UCSD-AML1 (cell line): ENCODE results near the gene EFHD1.
"Not testable (repeated sequence)": the region's sequence is repeated elsewhere in the genome, so short reads cannot be mapped to it uniquely, and the experiment has no call there.

Experiments
- DNase-seq: peaks from one replicate; lab custom pipeline; 2025; ENCODE audit not compliant: unreplicated experiment; lab: John Stamatoyannopoulos, UW

The EFHD1 gene

GRCh38 chr2:232647261-232647660 lies 13.9 kb downstream of the EFHD1 start:
- DNase-seq, result no peak

DNA sequence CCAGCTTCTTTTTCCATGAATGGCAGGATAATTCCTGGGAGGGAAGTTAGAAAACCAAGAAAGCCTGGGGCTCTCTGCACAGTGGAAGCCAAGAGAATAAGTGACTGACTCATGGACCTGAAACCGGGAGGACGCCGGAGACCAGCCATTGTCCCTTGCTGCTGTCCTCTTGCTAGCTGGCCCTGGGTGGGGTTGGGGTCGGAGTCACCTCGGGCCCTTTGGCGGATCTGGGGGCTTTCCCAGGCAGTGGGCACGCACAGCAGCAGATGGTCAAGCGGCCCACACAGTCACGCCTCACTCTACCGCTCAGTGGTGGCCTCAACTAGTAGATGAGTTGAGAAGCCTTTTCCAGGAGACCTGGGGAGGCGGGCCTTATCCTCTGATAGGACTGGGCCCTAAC lies 15.6 kb downstream of the EFHD1 start:
- DNase-seq, result no peak

- no peak for DNase-seq
Measured at GRCh38 chr2:232652505-232652851, 19.1 kb downstream of the EFHD1 start.

- no peak for DNase-seq
Measured at GRCh38 chr2:232653441-232653840, 20.0 kb downstream of the EFHD1 start.

- no peak for DNase-seq
Measured at GRCh38 chr2:232655392-232655791, 22.0 kb downstream of the EFHD1 start.

- DNase-seq, result no peak
Measured at GRCh38 chr2:232658217-232658785, 24.9 kb downstream of the EFHD1 start.

- no peak for DNase-seq
Measured at GRCh38 chr2:232659359-232659758, 26.0 kb downstream of the EFHD1 start.

DNA sequence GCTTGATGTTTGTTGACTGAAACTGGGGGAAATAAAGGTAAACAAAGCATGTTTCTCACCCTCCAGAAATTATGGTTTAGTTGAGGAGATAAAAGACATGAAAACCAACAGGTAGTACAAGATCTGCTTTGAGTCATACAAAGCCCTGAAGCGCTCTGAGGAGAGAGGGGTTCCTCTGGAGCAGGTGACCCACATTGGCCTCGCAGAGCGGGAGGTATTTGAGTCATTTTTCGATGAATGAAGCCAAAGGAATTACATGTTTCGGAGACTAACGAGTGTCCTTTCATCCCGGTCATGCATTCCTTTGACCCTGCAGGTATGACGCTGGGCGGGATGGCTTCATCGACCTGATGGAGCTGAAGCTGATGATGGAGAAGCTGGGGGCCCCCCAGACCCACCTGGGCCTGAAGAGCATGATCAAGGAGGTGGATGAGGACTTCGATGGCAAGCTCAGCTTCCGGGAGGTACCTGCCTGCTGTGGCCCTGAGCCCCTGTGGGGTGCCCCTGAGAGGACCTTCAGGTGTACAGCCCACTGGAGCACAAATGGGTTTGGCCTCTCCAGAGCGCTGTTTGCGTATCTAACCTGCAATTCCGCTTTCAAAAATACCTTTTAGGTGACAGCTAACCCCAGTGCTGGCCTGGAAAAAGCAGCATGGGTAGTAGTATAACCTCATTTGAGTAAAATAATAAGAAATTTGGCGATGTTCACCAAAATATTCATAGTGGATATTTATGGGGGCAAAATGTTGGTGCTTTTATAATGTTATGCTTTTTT lies 29.3 kb downstream of the EFHD1 start:
- no peak for DNase-seq

- no peak for DNase-seq
Measured at GRCh38 chr2:232666051-232666805, 32.8 kb downstream of the EFHD1 start.

DNA sequence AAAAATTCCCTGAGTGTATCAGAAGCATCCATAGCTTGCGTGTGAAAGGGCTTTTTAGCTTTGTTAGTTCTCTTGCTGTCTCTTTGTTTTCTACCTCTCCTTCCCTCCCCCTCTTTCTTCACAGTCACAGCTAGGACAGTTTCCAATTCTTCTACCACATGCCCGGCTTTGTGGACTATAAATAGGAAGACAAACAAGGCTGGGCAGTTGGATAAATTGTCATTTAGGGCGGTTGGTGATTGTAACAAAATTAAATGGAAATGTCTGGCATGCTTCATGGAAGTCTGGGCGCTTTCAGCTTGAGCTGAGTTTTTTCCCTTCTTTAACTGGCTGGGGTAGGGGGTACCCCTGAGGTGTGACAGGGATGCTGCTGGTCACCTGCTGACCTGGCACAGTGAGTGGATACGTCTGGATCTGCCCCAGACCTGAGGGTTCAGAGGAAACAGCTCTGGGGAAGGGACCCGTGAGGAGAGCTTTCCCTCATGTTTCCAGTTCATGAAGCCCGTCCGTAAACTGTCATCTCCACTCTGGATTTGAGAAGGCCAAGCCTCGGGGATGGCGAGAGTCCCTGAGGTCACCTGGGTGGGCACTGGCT lies 34.7 kb downstream of the EFHD1 start:
- DNase-seq, result no peak

DNA sequence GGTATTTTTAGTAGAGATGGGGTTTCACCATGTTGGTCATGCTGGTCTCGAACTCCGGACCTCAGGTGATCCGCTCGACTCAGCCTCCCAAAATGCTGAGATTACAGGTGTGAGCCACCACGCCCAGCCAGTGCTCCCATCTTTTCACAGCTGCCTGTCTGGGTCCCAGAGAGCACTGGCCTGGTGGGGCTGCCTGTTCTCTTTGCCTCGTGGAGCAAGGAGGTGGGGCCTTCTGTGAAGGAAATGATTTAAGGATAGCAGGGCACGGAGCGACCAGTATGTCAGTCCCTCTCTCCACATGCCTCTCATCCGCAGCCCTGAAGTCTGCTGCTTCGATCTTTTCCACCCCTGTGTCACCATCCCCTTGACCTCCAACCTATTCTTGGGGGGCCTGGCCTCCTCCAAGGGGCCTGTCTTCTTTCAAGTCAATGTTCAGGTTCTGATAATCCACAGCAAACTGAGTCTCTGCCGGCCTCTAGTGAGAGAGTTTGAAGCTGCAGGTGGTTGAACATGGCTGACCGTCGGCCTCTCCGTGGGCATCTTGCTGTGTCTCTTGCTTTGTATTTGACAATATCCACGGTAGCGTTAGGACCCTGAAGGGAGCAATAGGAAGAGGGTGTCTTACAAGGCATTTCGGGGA lies 35.5 kb downstream of the EFHD1 start:
- DNase-seq, result peak; percentile 24

DNA sequence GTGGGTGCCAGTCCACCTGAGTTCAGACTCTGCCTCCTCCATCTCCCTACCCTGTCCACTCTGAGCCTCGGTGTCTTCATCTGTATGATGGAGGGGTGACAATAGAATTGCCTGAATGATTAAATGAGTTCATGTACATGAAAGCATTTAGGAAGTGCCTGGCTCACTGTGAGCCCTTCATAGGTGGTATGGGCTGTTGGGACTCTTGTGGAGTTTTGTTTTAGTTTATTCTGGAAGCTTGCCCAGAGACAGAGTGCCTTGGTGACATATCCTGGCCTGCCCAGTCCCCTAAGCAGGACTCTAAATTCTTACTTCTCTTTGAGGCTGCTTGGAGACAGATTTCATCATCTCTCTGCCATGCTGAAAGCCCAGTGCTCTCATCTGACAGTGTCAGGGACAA lies 39.2 kb downstream of the EFHD1 start:
- no peak for DNase-seq

DNA sequence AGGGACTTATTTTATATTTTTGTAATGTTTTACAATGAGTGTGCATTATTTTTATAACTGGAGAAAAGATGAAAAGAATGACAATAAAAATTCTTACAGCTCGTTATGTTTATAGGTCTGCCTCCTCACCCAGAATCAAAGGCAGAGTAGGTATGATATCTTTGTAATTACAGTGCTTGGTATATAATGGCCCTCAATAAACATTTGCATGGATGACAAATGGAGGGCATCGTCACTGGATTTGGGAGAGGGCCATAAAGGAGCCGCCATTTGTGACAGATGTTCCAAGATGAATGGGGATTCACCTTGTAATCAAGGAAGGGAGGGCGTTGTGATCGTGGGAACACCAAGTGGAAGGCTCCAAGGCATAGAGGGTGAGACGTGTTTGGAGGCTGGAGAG lies 41.1 kb downstream of the EFHD1 start:
- no peak for DNase-seq

GRCh38 chr2:232675381-232675780 lies 42.0 kb downstream of the EFHD1 start:
- no peak for DNase-seq

DNA sequence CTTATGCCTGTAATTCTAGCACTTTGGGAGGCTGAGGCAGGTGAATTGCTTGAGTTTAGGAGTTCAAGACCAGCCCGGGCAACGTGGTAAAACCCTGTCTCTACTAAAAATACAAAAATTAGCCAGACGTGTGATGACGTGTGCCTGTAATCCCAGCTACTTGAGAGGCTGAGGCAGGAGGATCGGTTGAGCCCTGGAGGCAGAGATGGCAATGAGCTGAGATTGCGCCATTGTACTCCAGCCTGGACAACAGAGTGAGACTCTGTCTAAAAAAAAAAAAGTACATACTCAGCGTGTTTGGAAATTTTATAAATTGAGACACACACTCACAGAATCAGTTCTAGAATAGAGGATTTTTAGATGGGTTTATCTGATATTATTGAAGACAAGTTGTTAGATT lies 46.6 kb downstream of the EFHD1 start:
- no peak for DNase-seq

DNA sequence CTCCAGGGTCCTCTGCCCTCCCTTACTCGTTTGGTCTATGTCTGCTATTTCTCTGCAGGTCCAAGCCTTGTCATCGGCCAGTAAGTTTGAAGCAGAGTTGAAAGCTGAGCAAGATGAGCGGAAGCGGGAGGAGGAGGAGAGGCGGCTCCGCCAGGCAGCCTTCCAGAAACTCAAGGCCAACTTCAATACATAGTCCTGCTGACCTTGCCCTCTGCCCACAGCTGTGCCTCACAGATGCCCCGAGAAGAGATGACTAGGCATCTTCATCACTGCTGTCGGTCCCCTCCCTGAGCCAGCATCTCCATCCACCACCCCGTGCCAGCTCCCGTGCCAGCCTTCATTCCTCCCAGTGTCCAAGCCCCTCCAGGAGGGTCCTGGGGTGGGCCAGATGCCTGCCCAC lies 48.1 kb downstream of the EFHD1 start:
- DNase-seq, result no peak

- no peak for DNase-seq
Measured at GRCh38 chr2:232683368-232683767, 50.0 kb downstream of the EFHD1 start.

GRCh38 chr2:232685391-232685790 lies 52.0 kb downstream of the EFHD1 start:
- DNase-seq, result not testable (repeated sequence)

DNA sequence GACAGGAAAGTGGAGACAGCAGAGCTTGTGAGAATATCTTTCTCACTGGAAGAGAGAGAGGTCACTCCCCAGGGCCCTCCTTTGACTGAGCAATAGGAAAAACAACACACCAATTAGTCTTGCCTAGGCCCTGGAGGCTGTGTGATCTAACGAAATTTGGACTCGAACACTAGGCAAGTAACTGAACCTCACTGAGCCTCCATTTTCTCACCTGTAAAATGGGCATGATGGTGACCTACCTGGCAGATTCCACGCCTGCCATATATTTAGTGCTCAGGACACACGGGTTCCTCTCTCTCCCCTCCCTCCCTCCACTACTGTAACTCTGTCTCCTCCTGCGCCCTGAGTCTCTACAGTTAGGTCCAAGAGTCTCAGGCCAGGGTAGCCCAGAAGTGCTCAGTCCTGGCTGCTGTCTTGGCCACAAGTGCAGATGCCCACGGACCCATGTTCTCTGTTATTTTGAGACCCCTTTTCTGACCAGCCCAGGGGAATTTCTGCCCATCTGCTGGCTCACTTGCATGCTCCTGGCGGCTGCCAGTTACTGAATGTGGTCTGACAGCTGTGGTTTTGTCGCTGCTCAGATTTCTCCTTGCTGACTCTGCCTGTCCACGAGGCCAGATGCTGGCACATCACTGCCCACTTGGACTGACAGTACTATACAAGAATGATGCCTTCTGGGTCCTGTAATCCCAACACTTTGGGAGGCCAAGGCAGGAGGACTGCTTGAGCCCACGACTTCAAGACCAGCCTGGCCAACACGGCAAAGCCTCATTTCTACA lies 54.2 kb downstream of the EFHD1 start:
- no peak for DNase-seq

DNA sequence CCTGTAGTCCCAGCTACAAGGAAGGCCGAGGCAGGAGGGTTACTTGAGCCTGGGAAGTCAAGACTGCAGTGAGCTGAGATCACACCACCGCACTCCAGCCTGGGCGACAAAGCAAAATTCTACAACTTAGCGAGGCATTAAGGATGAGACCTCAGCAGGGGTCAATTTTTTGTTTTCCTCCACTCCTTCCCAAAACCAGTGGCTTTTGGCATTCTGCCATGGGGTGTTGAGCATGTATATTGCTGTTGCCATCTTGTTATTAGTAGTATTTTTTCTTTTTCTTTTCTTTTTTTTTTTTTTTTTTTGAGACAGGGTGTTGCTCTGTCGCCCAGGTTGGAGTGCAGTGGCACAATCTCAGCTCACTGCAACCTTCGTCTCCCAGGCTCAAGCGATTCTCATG lies 54.8 kb downstream of the EFHD1 start:
- DNase-seq, result no peak
